GM19372 (cell line): ENCODE measurements around the gene STXBP4.

Experiments
- ATAC-seq: cut with Tn5 transposase; IDR thresholded peaks from one replicate; pipeline ENCODE4 v1.9.1; 2021; ENCODE audit warnings: mild to moderate bottlenecking, low read depth, moderate library complexity; ENCODE audit not compliant: unreplicated experiment

STXBP4 gene

DNA sequence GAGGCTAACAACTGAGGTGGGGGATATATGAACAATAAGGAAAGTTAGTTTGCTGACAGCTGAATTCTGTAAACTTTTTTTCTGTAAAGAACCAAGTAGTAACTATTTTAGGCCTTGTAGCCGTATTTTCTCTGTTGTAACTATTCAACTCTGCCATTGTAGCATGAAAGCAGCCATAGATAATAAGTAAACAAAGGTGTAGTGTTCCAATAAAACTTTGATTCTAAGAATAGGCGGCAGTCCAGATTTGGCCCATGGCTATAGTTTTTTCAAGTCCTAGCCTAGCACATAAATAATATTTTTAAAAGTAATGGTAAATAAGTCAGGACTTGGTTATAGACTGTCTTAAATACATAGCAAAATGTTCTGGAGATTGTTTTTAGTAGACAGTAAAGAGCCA lies 142.0 kb downstream of the STXBP4 start:
- no peak for ATAC-seq

DNA sequence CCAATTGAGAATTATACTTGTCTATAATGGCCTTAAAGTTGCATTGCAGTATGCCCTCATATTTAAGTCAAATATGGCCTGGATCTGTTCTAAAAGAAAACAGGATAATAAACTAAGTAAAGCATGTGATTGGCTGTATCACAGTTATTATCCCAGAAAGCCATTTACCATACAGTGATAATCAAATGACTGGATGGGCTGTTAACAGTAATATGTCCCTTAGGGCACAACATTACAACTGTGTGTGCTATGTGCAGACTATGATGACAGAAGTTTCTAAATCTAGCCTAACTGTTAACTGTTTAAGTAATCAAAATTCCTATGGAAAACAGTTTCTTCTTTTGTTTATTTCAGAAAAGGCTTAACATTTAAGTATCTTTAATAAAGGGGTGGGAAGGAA lies 145.7 kb downstream of the STXBP4 start:
- no peak for ATAC-seq

DNA sequence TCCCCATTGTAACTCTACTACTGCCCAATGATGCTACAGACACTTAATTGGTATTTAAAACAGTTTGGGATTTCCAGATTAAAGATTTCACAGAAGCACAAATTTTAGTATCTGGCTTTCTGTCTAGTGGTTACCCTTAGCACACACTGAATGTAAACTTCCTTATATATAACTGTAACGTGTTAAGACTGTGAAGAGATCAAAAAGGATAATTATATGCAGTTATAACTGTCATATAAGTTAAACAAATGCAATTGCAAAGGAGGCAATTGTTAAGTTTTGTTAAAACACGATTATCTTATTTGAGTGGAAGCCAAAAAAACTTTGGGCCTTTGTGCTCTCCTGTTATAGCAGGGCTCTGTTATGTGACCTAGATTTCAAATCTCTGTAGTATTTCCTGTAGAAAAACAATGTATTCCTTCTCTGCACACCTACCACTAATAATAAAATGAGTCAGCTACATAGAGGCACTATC lies 147.9 kb downstream of the STXBP4 start:
- no peak for ATAC-seq

- ATAC-seq = no peak
Observed at GRCh38 chr17:55117164-55117563, 148.6 kb downstream of the STXBP4 start.

DNA sequence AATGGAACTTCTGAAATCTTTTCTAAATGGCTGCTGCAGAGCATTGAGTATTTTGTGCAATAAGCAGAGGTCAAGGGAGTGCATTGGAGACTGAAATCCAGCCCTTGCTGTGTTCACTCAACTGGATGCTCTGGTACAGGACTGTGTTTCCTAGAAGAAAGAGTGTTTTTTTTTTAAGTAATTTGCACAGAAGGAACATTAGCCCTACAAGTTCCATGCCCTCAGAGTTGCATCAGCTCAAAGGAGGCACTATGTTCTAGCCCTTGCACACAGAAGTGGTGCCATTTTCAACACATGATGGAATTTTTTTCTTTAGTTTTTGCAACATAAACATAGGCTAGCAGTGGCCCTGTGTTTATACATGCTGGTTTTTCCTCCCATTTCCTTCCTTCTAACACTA lies 152.1 kb downstream of the STXBP4 start:
- no peak for ATAC-seq

- no peak for ATAC-seq
Observed at GRCh38 chr17:55121268-55121667, 152.7 kb downstream of the STXBP4 start.

- no peak for ATAC-seq
Observed at GRCh38 chr17:55122114-55122513, 153.5 kb downstream of the STXBP4 start.

DNA sequence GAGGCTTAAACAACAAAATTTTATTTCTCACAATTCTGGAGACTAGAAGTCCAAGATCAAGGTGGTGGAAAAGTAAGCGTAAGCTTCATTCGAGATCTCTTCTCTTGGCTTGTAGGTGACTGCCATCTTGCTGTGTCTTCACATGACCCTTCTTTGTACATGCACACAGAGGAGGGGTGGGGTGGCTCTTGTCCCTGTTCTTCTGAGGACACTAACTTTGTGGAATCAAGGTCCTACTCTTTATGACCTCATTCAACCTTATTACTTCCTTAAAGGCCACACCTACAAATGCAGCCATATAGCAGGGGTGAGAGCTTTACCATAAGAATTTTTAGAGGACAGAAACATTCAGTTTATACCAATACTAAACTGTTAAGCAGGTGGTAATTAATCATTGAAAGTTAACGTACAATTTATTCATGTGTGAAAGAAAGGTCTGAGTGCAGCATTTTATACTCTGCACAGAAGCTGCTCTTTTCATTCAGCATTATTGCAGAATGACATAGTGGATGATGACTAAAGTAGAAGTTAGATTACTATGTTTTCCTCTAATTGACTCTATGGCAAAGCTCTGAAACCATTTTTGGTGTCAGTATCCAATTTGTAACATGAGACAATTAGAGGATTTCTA lies 156.3 kb downstream of the STXBP4 start:
- ATAC-seq = no peak

DNA sequence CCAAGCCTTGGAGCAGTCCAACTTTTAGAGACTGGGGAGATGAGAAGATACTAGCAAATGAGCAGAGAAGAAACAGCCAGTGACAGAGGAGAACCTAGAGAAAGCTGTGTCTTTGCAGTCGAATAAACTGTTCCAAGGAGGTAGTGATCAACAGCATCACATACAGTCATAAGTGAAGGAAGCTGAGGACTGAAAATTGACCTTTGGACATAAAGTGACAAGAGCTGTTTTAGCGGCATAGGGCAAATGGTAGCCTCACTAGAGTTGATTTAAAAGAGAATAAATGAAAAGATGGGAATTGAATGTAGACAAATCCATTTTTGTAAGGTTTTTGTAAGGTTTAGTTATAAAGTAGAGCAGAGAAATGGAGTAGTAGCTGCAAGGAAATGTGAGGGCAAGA lies 165.0 kb downstream of the STXBP4 start:
- no peak for ATAC-seq

GRCh38 chr17:55134486-55135157 lies 166.1 kb downstream of the STXBP4 start:
- no peak for ATAC-seq

DNA sequence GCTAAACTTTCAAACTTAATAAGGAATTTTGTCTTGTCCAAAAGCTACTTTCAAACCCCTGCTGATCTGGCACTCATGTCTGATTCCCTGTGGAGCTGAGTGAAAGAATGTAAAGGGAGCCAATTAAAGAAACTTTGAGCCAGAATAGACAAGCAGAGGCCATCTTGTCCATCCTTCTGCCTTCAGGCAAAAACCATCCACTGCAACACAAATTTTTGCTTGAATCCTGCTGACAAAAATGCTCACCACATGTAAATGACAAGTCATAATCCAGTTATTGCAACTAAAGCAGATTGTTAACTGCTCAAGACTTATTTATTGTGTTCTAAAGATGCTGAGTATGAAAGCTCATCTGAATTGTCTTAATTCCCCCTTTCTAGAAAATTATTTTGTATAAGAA lies 172.2 kb downstream of the STXBP4 start:
- ATAC-seq = no peak

- ATAC-seq = no peak
Observed at GRCh38 chr17:55144518-55144917, 176.0 kb downstream of the STXBP4 start.

DNA sequence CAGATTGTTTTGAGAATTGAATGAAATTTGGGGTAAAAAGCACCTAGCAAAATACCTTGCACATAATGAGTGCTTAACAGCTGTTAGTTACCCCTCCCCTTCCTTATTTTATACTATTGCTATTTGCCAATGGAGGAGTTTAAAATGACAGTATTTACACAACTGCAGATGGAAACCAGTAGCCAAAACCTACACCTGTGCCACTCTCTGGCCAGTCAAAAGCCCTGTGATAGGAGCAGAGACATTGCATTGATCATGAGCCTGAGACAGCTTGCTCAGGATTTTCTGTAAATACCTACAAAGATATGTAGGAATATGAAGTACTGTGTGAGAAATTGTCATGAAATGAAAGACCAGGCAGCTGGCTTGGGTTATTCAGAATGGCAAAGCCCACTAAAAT lies 180.9 kb downstream of the STXBP4 start:
- no peak for ATAC-seq

GRCh38 chr17:55152236-55152635 lies 183.7 kb downstream of the STXBP4 start:
- ATAC-seq = no peak

DNA sequence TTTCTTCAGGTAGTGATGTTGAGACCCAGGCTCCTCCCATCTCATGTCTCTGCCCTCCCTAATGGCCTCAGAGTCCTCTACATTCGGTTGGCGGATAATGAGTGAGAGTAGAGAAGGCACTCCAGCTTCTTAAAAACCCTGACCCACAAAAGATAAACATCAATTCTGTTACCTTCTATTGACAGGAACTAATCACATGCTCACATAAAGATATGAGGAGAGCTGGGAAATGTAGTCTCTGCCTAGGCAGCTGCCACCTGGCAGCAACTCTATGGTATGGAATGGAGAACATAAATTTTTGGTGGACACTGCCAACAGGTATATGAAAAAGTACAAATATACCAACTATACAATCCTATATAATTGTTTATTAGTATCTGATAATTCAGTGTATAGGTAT lies 185.5 kb downstream of the STXBP4 start:
- no peak for ATAC-seq

GRCh38 chr17:55155856-55156560 lies 187.4 kb downstream of the STXBP4 start:
- ATAC-seq = no peak

DNA sequence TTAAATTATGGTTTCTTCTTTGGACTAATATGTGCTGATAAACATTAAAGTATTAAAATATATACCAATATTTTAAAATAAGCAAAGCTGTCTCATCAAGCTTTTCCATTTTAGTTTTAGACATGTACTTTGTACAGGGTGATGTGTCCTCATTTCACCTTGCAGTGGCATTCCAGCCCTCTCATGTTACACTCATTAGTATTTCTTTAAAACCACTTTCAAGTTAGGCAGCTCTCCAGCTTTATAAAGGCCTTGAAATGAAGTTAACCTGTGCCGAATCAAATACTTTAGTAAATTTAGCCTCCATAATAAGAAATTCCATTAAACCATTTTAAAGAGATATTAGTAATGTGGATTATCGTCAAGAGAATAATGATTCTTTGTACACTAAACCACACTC lies 188.6 kb downstream of the STXBP4 start:
- ATAC-seq = no peak

GRCh38 chr17:55158439-55158838 lies 189.9 kb downstream of the STXBP4 start:
- ATAC-seq = no peak

- no peak for ATAC-seq
Observed at GRCh38 chr17:55159251-55159650, 190.7 kb downstream of the STXBP4 start.

- no peak for ATAC-seq
Observed at GRCh38 chr17:55160501-55160900, 191.9 kb downstream of the STXBP4 start.

DNA sequence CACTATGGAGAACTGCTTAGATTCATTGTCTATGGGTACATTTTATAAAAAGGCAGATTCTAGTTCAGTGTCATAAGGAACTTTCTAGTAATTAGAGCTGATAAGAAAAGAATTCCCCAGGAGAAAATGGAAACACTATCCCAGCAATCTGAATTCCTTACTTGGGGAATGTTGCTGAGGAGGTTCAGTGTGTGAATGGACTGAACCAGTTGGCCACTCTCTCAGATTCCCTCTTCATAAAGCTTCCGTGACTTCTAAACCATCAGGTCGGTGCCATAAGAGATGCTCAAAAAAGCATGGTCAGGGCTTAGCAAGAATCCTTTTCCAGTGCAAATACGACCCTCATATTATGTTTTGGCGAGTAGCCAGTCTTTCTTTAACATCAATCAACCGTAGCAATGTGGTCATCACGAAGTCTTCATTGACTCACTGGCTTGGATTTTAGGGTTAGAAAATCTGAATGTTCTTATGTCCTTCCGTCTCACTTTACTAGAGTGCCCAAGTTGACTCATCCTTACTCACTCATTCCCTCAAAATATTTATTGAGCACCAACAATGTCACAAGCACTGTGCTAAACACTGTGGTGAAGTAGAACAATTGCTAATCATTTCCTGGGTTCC lies 193.5 kb downstream of the STXBP4 start:
- ATAC-seq = no peak
